HepG2 (cell line): ENCODE data around the gene PRSS21. TPM values are rescaled to one million over a fixed set of nuclear protein-coding genes. Genes with fewer than 3 reads are reported as not detected.

Experiments used
- ATAC-seq: fragments of 200-7000 bp; cut with Tn5 transposase; 3 replicates; pipeline ENCODE4 v1.9.1; 2020; ENCODE audit warnings: mild to moderate bottlenecking, moderate library complexity
- BruUV-seq: library from RNA; stranded (reverse); fragments of 400-500 nt; replicated peaks from 2 replicates; lab custom pipeline; 2021; lab: Mats Ljungman, UMichigan
- CTCF ChIA-PET: fragments of 300-600 bp; formaldehyde crosslinking; extraction: SDS; loops from one replicate; lab custom pipeline; 2021; ENCODE audit warnings: low total read pairs, inconsistent platforms, low intra/inter-chr PET ratio; lab: Yijun Ruan, JAX
- POLR2A ChIA-PET: fragments of 350-600 bp; sonication (Branson Sonifier 250); formaldehyde crosslinking; loops from one replicate; lab custom pipeline; 2020; ENCODE audit warnings: antibody characterized with exemption, inconsistent platforms; lab: Yijun Ruan, JAX
- DNase-seq: peaks from one replicate; pipeline ENCODE4 v3.0.0-alpha.2; 2015; ENCODE audit warnings: low spot score
- FAIRE-seq: peaks from 3 replicates; lab custom pipeline; 2011; peaks lifted over from hg19 to GRCh38; lab: Jason Lieb, UNC
- H2AFZ ChIP-seq: one replicate; pipeline ENCODE4 v1.6.1; 2011; ENCODE audit warnings: low read length, inconsistent platforms
- H3K27ac ChIP-seq: fragments of 300-600 bp; 3 replicates; pipeline ENCODE4 v1.8.0; 2011; ENCODE audit warnings: mixed run types, mild to moderate bottlenecking, mixed read lengths, low read length, inconsistent platforms; ENCODE audit not compliant: insufficient read depth; ENCODE audit errors: extremely low read length
- H3K27me3 ChIP-seq, 2 experiments: fragments of 200-600 bp in 1 of 2; 2 replicates in 1 of 2; 3 replicates in 1 of 2; pipeline versions ENCODE4 v1.6.0 to v1.8.0; 2011; ENCODE audit warnings: low read length in 2 of 2, mild to moderate bottlenecking in 2 of 2, moderate library complexity in 2 of 2, inconsistent platforms in 1 of 2; ENCODE audit not compliant: insufficient read depth in 2 of 2, control insufficient read depth in 1 of 2
- H3K36me3 ChIP-seq, 2 experiments: fragments of 200-600 bp in 1 of 2; replicated peaks in 1 of 2; 2 replicates in 1 of 2; 3 replicates in 1 of 2; pipeline versions ENCODE4 v1.5.1 to v1.8.0; 2011; ENCODE audit warnings: low read length in 2 of 2, inconsistent platforms in 1 of 2; ENCODE audit not compliant: insufficient read depth in 2 of 2, control insufficient read depth in 1 of 2
- H3K4me1 ChIP-seq: 2 replicates; pipeline ENCODE4 v1.5.1; 2012; ENCODE audit warnings: low read length, inconsistent platforms; ENCODE audit not compliant: insufficient read depth
- H3K4me2 ChIP-seq: 2 replicates; pipeline ENCODE4 v1.6.0; 2011; ENCODE audit warnings: low read depth, low read length, inconsistent platforms
- H3K4me3 ChIP-seq, 3 experiments: fragments of 200-600 bp in 1 of 3; sonication (generic), shearing (Covaris generic) in 1 of 3; replicated peaks in 1 of 3; 2 replicates each; pipeline ENCODE4 v1.5.1; 2011 to 2016; ENCODE audit warnings: low read length in 3 of 3, inconsistent platforms in 2 of 3, low read depth in 2 of 3, mild to moderate bottlenecking in 2 of 3, control low read depth in 1 of 3, mixed read lengths in 1 of 3; ENCODE audit not compliant: insufficient read depth in 1 of 3
- H3K79me2 ChIP-seq: one replicate; pipeline ENCODE4 v1.6.1; 2011; ENCODE audit warnings: low read length, inconsistent platforms; ENCODE audit not compliant: insufficient read depth
- H3K9ac ChIP-seq: 2 replicates; pipeline ENCODE4 v1.6.0; 2011; ENCODE audit warnings: mild to moderate bottlenecking, low read depth, low read length, inconsistent platforms; ENCODE audit not compliant: insufficient read depth
- H3K9me3 ChIP-seq: 2 replicates; pipeline ENCODE4 v1.5.1; 2012; ENCODE audit warnings: mild to moderate bottlenecking, low read length
- H4K20me1 ChIP-seq: 2 replicates; pipeline ENCODE4 v1.6.0; 2011; ENCODE audit warnings: inconsistent platforms, mild to moderate bottlenecking, low read length, moderate library complexity; ENCODE audit not compliant: insufficient read depth
- AGO2 ChIP-seq: fragments of 200-400 bp; formaldehyde crosslinking; optimal IDR thresholded peaks from 2 replicates; pipeline ENCODE3; 2017; ENCODE audit warnings: mild to moderate bottlenecking, low read depth, low read length, moderate library complexity
- ATM ChIP-seq: fragments of 450-650 bp; IDR thresholded peaks from 2 replicates; pipeline ENCODE4 v1.7.1; 2017; ENCODE audit warnings: mild to moderate bottlenecking, borderline replicate concordance
- CHD4 ChIP-seq: fragments of 200-600 bp; sonication (generic); IDR thresholded peaks from 2 replicates; pipeline ENCODE4 v1.7.0; 2017; ENCODE audit warnings: mild to moderate bottlenecking, low read length, borderline replicate concordance
- E2F5 ChIP-seq: sonication (generic); formaldehyde crosslinking; conservative IDR thresholded peaks from 2 replicates; pipeline ENCODE4 v1.4.0; 2020; ENCODE audit warnings: missing genetic modification reagents
- KLF6 ChIP-seq: IDR thresholded peaks from 2 replicates; pipeline ENCODE4 v1.8.0; 2016; ENCODE audit warnings: missing biosample characterization, missing genetic modification reagents
- MLX ChIP-seq: IDR thresholded peaks from 2 replicates; pipeline ENCODE4 v1.6.1; 2016
- PBX2 ChIP-seq: IDR thresholded peaks from 2 replicates; pipeline ENCODE4 v1.6.1; 2016; ENCODE audit warnings: control low read depth
- PPARG ChIP-seq: conservative IDR thresholded peaks from 2 replicates; pipeline ENCODE4 v1.6.1; 2016; ENCODE audit warnings: missing biosample characterization, missing genetic modification reagents
- PRDM10 ChIP-seq: sonication (generic); formaldehyde crosslinking; IDR thresholded peaks from 2 replicates; pipeline ENCODE4 v1.4.0; 2020; ENCODE audit warnings: low read depth, missing genetic modification reagents
- U2AF1 ChIP-seq: fragments of 200-400 bp; formaldehyde crosslinking; optimal IDR thresholded peaks from 2 replicates; pipeline ENCODE3; 2017; ENCODE audit warnings: mild to moderate bottlenecking, low read depth, low read length
- ZBTB3 ChIP-seq: sonication (generic); formaldehyde crosslinking; IDR thresholded peaks from 2 replicates; pipeline ENCODE4 v1.4.0; 2020; ENCODE audit warnings: low read depth, mild to moderate bottlenecking, moderate library complexity, missing genetic modification reagents, borderline replicate concordance
- ZNF281 ChIP-seq: sonication (generic); formaldehyde crosslinking; IDR thresholded peaks from 2 replicates; pipeline ENCODE4 v1.4.0; 2020; ENCODE audit warnings: missing genetic modification reagents, borderline replicate concordance
- ZNF335 ChIP-seq: sonication (generic); formaldehyde crosslinking; IDR thresholded peaks from 2 replicates; pipeline ENCODE4 v1.4.0; 2020; ENCODE audit warnings: missing genetic modification reagents
- WGBS: methylation state at CpG from one replicate; pipeline ENCODE4 v1.1.6; 2017; ENCODE audit warnings: low lambda C conversion rate; 5-methylcytosine and 5-hydroxymethylcytosine counted together
- in situ Hi-C: cut with HindIII; loops from 2 replicates; pipeline ENCODE4 v1.10.0; 2017; ENCODE audit warnings: low pct_unique_long_range_greater_than_20kb; ENCODE audit not compliant: extremely low pct_ligation_motif_present
- intact Hi-C: fragments of 100-400 bp; cut with micrococcal nuclease; formaldehyde crosslinking; loops from one replicate; pipeline ENCODE4 v1.10.0; 2022; ENCODE audit not compliant: unreplicated experiment
- polyA plus RNA-seq, 8 experiments: library from polyadenylated mRNA; depleted of rRNA in 3 of 8; stranded (reverse) in 7 of 8; unstranded in 1 of 8; fragments of >200 nt; fragmentation: Illumina TruSeq in 4 of 8; extraction: Trizol in 4 of 8; gene quantifications; 2 replicates each; pipeline versions ENCODE4 v1.2.1 to v1.2.3, GENCODE V29; 2011 to 2016; ENCODE audit warnings: low read depth in 4 of 8, missing spikeins in 1 of 8, mixed read lengths in 1 of 8; ENCODE audit not compliant: insufficient read depth in 1 of 8
- total RNA-seq, 5 experiments: library from RNA; depleted of rRNA; stranded (reverse); fragments of >200 nt; fragmentation: Illumina TruSeq; extraction: Trizol; gene quantifications; 2 replicates each; pipeline ENCODE4 v1.2.3, GENCODE V29; 2016; ENCODE audit warnings: low read depth in 1 of 5

The PRSS21 gene
- total and polyA plus RNA-seq, 2 of the 13 experiments (the other 11 are each of a cell fraction or from before 2014, with no cell fraction given), result not detected

DNA sequence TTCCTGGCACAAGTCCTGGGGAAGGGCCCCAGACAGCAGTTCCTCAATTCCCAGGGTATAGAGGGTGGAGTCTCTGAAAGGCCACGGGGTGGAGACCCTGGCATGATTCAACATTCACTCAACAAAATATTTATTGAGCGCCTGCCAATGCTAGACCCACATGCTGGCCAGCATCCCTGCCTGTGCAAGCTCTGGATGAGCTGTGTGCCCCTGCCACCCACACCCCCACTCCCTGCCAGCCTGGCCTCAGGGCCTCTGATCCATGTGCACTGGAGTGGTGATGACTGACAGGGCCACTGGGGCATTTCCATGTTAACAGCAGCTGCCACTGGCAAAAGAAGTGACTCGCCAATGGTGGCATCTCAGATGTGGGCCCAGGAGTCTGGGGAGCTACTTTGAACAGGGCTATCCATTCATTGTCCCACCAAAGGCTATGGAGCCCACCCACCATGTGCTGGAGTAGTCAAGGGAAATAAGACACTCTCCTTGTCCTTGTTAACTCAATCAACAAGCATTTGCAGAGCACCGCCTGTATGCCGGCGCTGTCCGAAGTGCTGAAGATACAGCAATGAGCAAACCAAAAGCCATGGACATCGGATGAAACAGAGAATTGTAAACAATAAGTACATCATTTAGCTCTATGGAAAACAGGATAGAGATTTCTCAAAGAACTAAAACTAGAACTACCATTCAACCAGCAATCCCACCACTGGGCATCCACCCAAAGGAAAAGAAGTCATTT lies 44.0 kb downstream of the PRSS21 start (continued):
- no peak for TF ChIP-seq MLX (CRISPR knock-in tag)

DNA sequence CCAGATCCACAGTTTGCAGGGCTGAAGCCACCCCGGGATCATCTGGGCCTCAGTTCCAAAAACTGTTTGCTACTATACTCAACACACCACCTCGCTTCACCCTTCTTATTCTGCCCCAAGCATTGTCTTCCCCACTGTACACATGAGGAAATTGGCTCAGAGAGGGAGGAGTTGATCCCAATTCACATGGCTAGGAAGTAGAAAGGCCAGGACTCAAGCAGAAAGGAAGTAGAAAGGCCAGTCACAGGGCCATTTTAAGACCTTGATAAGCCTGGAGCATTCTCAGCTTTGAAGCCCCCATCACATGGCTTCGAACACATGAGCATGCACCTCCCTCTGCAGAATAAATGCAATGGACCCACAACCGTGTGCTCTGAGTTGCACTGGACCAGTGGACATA lies 48.6 kb downstream of the PRSS21 start:
- no peaks in the 10 kb centered on the region for H3K79me2 ChIP-seq
- no peak overlapping the region for H2AFZ ChIP-seq
- no peak overlapping the region for H3K27ac ChIP-seq
- BruUV-seq, result no TSS peak
- H3K4me1 ChIP-seq, result peaks cover 29% of the 10 kb centered on the region
- intact Hi-C loops, result loop anchor here (5.0 kb wide), 1 partner anchor 47 kb away; the partner anchor contains the start of gene FLYWCH1
- ATAC-seq, result no peak
- no peak overlapping the region for H3K4me3 ChIP-seq
- no peak overlapping the region for H3K4me2 ChIP-seq
- 18% methylated on average over 4 of the region's 4 CpGs for WGBS
- no peak for FAIRE-seq
- H3K9me3 ChIP-seq, result peaks cover 6% of the 10 kb centered on the region; the same call in 1 of the 2 replicates
- no peak for DNase-seq
- no peaks in the 10 kb centered on the region for H4K20me1 ChIP-seq
- peaks cover 0 to 7% of the 10 kb centered on the region in 2 experiments; a peak in 1 of 5 replicates for H3K27me3 ChIP-seq
- H3K9ac ChIP-seq, result no peak overlapping the region
- ChIA-PET CTCF (no interaction called here), POLR2A (no interaction called here)
- no peaks in the 10 kb centered on the region for H3K36me3 ChIP-seq
- in situ Hi-C loops, result no loop called here
- TF ChIP-seq ZBTB3 (CRISPR knock-in tag) (no peak), U2AF1 (no peak), ZNF335 (CRISPR knock-in tag) (no peak), KLF6 (no peak), PRDM10 (CRISPR knock-in tag) (no peak), E2F5 (CRISPR knock-in tag) (no peak), AGO2 (no peak), CHD4 (no peak), PBX2 (CRISPR knock-in tag) (no peak), PPARG (no peak), ZNF281 (CRISPR knock-in tag) (no peak), ATM (no peak)
